Measurements from ENCODE around the gene CLIC4.

CLIC4 gene

DNA sequence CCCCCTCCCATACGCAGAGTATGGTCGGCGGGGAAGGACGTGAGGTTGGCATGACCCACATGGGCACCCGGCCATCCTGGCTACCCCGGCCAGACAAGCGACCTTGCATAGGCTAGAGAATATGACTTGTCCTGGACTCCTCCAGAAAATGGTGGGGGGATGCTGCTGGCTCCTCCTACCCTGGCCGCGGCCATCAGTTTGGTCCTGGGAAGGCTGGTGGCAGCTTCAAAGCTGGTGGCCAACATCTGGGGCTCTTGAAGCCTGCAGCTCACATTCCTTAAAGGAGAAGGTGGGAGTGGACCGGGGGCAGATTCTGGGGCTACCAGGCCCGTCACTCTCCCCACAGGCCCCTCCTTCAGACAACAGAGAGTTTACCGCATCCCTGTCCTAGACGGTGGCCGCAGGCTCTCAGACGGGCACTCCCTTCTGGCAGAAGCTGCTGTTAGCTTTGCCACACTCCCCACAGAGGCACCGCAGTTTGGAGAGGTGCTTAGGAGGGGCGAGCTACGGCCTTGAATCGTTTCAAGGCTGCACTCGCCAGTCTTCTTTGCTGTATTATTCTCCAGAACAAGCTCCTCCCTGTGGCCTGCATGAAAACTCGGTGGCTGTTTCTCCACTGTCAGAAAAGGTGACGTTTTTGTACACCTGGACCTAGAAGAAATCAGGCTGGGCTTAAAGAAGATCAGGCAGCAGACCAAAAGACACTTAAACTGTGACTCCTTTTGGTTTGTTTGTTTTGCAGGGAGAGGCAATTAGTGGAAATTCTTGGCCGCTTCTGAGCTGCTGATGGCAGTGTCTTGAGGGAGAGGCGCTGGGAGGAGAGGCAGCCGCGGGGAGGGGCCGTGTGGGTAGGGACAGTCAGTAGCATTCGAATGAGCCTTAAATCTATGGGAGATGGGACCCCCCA, 116.8 kb downstream of the CLIC4 start:
- DNase-seq: no peak

DNA sequence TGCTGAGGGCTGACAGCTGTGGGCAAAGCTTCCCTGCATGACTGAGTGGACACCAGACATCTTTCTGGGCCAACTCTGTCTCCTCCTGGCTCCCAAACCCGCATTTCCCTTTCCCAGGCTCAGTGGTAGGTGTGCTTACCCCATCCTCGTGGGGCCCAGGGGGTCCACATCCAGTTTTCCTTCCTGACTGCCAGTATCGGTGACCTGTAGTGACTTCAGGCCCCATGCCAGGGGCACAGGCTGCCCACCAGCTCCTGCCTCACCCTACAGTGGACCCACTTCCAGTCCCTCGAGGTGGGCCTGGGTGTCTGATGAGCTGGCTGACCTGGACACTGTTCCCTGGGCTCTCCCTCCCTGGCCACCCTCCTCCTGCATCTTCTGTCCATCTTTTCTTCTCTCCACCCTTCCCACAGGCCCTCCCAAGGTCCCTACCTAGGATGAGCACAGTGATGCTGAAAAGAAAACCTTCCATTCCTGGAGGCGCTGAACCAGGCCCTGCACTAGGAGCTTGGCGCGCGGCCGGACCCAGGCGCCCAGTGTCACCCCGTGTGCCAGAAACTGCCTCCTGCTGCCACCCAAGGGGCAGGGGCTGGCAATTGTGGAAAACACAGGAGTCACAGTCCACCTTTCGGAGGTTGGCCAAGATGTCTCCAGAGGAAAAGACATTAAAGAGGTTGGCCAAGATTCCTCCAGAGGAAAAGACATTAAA, 117.7 kb downstream of the CLIC4 start:
- no peak for DNase-seq

DNA sequence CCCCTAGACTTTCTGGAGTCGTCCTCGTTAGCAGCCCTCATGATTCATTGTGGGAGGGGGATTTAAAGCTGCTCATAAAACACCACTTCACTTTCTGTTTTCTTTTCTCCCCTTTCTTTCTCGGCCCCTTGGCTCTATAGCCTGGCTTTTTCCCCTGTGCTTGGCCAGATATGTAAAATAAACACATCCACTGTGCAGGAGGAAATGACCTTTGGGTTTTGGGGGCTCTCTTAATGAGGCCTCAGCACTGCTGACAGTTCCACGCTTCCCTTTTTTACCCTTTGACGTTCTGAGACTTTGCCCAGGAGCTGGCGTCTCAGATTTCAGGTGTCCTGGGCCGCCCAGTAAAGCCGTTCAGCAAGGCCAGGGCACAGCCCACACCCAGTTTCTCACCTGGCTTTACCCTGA, 119.1 kb downstream of the CLIC4 start:
- DNase-seq: no peak

DNA sequence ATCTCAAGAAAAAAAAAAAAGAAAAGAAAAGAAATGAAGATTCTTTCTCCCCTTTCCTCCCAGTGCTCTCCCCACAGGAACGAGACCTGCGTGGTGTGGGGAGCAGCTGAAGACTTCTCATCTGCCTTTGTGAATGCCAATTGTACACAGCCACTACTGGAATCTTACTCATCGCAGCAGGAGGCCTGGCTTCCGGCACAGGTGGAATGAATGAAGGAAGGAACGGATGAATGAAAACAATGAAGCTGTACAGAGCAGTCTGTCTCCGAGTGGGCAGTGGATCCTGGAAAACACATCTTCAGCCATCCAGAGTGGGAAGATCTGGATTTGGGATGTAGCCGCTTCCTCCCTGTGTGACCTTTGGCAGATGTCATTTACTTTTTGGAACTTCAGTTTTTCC, 119.9 kb downstream of the CLIC4 start:
- no peak for DNase-seq

DNA sequence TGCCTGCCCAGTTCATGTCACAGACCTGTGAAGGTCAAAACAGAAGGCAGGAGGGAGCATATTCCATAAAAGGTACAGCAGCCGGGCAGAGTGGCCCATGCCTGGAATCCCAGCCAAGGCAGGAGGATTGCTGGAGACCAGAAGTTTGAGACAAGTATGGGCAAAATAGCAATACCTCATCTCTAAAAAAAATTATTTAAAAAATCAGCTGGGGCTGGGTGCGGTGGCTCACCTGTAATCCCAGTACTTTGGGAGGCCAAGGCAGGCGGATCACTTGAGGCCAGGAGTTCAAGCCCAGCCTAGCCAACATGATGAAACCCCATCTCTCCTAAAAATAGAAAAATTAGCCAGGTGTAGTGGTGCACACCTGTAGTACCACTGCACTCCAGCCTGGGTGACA, 120.3 kb downstream of the CLIC4 start:
- no peak for DNase-seq

DNA sequence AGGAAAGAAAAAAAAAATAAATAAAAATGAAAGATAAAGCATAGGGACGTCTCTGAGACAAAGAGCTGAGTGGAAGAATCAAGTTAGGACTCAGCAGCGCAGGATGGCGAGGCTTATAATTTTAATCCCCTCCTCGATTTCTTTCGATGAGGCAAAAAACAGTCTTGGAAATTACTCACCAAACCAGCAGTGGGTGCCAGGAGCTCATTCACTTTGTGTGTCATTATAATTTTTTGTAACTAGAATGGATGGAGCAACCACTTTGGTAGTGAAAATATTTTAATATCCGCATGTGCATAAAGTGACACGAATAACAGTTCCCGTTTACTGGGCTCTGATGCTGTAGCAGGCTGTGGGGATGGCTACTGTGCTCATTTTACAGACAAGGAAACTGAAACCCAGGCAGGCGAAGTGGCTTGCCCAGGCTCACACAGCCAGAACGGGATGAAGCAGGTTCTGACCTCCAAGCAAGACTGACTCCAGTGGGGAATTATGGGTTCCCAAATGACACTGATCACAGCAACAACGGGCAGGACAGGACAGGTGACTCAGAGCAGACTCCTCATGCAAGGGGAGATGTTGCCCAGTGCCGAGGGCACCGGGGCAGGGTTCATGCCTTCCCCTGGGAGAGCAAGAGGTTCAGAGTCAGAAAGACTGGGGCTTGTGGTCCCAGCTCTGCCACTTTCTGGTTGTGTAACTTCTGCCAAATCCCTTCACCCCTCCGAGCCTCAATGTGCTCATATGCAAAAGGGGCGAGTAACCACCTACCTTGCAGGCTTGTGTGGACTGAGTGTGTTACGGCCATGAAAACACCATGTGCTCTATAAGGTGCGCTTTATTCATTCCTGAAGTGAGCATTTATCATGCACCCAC, 121.2 kb downstream of the CLIC4 start:
- peak; percentile 6 for DNase-seq

DNA sequence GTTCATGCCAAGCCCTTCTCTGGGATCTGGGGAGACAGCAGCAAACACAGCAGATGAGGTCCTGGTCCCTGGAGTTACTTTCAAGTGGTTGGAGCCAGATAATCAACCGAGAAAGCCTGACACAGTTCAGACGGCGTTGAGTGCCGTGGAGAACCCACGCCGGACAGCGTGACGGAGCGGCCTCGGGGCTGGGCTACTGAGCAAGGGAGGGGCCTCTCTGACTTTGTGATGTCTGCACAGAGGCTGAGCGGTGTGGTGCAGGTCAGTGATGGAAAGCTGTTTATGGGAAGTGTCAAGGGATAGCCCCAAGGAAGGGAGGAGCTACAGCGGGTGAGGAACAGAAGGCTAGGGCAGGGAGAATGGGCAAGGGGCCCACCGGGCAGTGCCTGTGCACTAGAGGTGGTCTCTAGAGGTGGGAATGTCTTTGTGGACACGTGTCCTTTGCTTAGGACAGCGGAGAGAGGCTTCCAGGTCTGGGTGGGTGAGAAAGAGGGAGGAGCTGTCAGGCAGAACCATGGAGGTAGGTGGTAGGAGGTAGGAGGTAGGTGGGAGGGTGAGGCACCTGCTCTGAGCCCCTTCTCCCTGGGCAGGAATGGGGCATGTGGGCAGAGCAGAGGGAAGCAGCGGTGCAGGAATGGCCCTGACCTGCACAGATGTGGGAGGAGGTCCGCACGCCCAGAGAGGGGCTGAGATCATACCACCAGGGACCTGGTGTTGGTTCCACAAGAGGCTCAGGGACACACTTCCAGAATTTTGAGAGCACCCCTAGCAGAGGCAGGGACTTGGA, 122.0 kb downstream of the CLIC4 start:
- DNase-seq: no peak

DNA sequence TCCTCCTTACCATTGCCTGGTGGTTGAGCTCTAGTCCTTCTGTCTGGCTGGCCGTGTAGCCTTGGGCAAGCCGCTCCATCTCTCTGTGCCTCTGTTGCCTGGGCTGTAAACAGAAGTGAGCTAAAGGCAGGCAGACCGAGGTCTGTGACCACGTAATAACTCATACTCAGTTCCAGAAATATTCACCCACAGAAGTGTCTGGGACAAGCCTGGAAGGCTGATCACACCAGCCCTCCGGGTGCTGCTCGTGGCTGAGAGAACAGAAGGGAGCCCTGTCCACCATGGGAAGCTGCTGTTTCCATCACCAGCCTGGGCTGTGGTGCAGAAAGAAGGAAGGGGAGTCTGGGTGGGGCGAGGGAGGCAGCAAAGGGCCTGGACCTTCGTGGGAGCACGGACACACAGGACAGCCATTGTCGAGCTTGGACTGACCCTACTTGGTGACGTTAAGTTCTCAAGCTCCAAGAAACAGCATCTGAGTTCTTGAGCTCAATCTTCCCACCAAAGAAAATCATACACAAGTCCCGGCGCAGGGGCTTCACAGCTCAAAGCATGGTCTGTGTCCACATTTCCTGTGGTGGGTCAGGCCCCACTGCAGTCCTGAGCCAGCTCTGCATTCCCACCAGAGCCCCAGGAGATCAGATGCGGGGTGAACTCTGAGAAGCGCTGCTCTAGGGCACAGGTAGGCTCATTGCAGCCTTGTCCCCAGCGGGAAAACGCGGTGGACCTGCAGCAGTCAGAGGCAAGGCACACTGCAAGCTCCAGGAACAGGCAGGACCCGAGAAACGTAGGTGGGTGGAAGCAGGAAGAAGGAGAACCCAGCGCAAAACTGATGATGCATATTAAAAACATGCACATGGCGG, 123.0 kb downstream of the CLIC4 start:
- DNase-seq: peak; percentile 20

DNA sequence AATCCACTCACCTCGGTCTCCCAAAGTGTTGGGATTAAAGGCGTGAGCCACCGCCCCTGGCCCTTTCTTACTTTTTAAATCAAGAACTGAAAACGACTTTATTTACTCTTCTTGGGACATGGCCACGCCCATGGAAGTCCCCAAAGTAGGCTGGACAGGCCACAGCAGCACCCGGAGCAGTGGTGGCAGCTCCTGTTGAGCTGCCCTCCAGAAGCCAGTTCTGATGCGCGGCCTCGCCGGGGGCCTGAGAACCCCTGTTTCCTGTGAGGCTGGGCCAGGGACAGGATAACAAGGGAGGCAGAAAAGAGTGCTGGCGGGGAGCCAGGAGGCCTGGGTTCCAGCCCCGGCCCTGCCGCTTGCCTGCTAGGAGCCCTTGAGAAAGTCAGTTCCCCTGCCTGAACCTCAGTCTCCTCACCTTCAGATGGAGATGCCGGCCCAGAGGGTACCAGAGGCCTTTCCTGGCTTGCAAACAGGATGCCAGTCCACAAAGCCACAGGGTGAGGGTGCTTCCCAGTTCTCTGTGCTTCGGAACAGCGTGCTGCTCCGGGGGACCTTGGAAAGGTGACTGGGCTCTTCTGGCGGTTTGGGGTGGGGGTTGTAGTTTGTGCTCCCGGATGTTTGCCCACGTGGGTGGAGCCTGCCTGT, 125.4 kb downstream of the CLIC4 start:
- DNase-seq: peak; percentile 26

DNA sequence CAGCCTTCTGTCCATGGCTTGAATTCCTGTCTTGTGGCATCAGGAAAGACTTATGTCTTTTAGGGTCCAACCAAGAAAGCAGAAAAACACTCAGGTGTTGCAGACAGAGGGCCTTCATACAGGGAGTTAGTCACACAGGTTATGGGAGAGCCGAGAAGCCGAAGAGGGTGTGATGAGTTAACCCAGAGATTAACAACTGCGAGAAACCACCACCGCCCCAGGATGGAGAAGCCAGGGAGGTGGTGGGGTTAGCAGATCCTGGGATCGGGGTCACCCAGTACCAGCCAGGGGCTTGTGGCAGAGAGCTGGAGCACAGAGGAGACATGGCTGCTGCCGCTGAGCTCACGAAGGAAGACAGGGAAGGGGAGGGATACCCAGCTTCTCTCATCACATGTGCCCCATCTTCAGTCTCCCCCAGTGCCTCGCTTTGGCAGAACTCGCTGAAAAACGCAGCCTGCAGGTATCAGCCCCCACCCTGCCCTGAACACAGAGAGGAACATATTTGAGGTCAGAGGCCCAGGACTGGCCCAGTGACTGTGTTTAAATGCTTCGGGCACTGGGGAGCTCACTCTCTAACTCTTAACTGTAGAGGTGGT, 126.2 kb downstream of the CLIC4 start:
- DNase-seq: peak; percentile 23

DNA sequence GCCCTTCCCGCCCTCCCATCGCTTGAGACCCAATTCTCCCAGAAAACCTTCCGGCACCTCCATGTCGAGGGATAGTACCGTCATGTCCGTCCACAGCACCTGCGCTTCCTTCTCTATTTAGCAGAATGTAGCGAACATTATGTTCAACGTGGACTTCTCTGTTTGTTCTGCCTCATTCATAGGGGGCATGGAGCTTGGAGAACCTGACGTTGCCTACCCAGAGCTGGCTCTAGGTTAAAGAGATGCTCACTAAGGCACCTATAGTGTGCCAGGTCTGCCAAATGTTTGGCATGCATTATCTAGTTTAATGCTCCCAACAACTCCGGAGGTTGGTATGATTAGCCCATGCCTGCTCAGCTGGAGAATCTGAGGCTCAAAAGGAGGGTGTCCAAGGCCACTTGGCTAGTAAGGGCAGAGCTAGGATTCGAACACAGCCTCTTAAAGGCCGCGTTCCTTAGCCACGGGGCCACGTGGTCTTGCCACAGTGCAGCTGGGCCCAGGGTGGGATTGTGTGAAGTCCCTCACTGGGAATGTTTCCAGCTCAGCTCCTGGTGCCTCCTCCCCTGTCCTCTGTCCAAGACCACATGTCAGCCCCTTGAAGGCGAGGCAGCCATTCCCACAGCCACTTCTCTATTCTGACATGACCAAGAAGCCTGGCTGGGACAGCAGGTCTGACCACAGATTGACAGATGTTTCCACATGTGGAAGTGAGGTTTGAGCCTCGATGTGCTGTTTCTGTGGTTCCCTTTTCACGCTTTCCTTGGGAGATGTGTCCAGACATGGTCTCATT, 127.0 kb downstream of the CLIC4 start:
- peak; percentile 19 for DNase-seq

DNA sequence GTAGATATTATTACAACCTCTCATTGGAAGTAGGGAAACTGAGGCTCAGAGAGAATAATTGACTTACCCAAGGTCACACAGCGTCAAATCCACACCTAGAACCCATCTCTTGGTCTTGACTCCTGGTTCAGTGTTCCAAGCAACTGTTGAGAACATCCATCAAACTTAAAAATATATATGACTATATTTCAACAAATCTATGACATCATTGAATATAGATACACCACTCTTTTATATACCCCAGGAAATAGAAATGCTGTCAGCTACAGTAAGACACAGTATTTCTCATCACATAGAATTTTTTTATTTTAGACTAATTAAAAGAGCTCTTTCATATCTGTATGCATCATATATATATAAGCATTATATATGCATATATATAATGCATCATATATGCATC, 127.9 kb downstream of the CLIC4 start:
- DNase-seq: no peak

DNA sequence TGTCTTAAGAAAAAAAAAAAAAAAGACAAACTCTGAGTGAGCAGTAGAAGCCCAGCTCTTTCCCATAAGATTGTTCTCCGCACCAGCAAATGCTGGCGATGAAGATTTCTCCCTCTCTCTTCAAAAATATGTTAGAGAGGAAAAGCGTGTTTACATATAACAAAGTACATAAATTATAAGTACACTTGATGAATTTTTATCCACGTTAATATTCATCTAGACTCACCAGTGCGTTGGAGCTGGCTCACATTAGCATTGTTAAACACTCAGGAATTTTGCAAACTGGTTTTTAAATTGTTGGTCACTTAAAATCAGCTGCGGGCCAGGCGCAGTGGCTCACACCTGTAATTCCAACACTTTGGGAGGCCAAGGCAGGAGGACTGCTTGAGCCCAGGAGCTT, 128.8 kb downstream of the CLIC4 start:
- no peak for DNase-seq

DNA sequence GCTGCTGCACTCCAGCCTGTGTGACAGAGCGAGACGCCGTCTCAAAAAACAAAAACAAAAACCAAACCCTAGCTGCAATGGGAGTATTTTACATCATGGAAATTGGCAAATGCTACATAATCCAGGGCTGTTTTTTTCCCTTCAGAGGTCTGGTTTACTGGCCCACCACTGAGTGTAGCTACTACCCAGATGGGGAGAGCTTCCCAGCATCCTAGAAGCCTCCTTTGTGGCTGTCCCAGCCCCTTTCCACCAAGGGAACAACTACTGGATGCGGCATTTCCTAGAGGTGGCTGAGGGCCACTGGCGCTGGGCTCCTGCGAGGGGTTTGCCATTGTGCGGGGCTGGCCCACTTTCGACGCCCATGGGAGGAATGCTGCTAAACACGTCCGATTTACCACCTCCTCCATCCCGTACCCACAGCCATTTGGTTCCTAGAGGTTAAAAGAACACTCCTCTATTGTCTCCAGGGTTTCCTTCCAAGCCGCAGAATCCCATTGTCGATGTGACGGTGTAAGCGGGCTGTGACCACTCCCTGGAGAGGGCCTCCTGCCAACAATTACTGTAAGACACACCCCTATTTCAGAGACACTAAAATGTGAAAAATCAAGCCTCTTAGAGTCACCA, 129.5 kb downstream of the CLIC4 start:
- no peak for DNase-seq

DNA sequence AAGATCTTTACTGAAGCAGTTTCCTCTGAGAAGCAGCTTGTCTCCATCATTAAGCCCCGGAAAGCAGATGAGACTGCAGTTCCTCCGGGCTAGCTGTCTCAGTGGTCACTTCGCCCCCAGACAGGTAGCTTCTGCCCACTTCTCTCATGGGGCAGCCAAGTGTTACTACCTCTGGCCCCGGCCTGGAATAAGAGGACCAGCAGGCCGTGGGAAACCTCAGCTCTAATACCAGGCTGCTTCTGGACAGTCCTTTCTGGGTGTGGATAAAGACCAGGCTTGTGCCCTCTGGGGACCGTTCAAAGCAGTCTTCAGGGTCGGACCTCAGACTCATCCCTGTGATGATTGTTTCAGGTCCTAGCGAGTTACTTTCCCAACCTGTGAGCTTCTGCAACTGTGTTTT, 130.0 kb downstream of the CLIC4 start:
- no peak for DNase-seq

DNA sequence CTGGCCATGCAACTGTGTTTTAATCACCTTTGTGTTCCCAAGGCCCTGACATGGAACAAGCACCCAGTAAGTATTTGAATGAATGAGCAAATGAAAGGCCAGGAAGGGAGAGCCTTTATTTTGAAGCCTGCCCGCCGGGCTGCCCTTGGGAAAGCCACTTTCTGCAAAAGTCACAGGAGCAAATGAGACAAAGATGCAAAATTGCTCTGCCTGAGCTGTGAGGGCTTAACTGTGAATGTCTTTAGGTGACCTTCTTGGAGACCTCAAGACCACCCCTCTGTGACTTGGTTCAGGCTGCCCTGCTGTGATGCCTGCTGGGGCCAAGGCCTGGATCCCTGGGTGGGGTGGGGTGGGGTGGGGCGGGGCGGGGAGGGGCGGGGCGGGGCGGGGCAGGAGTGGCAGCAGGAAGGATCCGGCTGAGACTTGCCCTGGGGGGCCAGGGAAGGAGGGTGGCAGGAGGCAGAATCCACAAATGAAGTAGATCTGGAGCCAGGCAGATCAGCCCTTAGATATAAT, 130.8 kb downstream of the CLIC4 start:
- DNase-seq: no peak

DNA sequence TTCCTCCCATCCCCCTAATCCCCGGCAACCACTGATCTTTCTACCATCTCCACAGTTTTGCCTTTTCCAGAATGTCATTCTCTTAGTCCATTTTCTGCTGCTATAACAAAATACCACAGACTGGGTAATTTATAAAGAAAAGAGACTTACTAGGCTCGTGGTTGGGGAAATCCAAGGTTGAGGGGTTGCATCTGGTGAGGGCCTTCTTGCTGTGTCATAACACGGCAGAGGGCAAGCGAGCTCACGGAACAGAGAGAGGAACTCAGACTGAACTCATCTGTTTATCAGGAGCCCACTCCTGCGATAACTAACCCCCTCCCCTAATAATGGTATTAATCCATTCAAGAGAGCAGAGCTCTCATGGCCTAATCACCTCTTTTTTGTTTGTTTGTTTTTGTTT, 132.8 kb downstream of the CLIC4 start:
- DNase-seq: no peak

DNA sequence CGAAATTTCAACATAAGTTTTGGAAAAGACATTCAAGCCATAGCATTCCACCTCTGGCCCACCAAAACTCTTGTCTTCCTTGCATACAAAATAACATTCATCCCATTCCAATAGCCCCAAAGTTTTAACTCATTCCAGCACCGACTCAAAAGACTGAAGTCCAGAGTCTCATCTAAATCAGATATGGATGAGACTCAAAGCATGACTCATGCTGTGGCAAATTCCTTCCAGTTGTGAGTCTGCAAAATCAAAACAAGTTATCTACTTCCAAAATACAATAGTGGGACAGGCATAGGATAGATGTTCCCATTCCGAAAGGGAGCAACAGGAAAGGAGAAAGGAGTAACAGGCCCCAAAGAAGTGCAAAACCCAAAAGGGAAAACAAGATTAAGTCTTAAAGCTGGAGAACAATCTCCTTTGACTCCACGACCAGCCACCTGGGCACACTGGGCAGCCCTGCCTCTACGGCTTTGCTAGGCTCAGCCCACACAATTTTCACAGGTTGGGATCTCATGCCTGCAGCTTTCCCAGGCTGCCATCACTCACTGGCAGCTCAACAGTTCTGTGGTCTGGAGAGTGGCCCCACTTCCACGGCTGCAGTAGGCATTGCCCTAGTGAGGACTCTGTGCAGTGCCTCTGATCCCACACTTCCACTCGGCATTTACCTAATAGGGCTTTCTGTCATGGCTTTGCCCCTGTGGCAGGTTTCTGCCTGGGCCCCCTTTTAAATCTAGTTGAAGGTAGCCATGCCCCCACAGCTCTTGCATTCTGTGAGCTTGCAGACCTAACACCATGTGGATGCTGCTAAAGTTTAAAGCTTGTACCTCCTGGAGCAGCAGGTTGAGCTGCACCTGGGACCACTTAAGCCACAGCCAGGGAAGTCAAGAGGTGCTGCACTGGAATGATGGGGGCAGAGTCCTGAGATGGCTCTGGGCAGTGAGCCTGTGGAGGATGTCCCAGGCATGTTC, 133.8 kb downstream of the CLIC4 start:
- DNase-seq: peak; percentile 17
